HUES64 (cell line): ENCODE data around the gene NIM1K.
"Not testable (repeated sequence)": the region's sequence is repeated elsewhere in the genome, so short reads cannot be mapped to it uniquely, and the experiment has no call there.

Experiments
- H3K27ac ChIP-seq: 2 replicates; pipeline ENCODE4 v1.7.0; 2013; ENCODE audit warnings: low read depth, low read length, inconsistent platforms
- H3K27me3 ChIP-seq: 2 replicates; pipeline ENCODE4 v1.6.1; 2013; ENCODE audit warnings: mild to moderate bottlenecking, low read length; ENCODE audit not compliant: insufficient read depth
- H3K36me3 ChIP-seq: 2 replicates; pipeline ENCODE4 v1.6.1; 2013; ENCODE audit warnings: mild to moderate bottlenecking, low read length; ENCODE audit not compliant: insufficient read depth
- H3K4me1 ChIP-seq: 2 replicates; pipeline ENCODE4 v1.6.1; 2013; ENCODE audit warnings: mild to moderate bottlenecking, low read length, moderate library complexity; ENCODE audit not compliant: insufficient read depth
- H3K4me3 ChIP-seq: 2 replicates; pipeline ENCODE4 v1.5.1; 2013; ENCODE audit warnings: mild to moderate bottlenecking, low read length, moderate library complexity
- H3K9ac ChIP-seq: 2 replicates; pipeline ENCODE4 v1.6.1; 2013; ENCODE audit warnings: mild to moderate bottlenecking, low read depth, low read length
- H3K9me3 ChIP-seq: 2 replicates; pipeline ENCODE4 v1.6.1; 2013; ENCODE audit warnings: low read depth, low read length; ENCODE audit not compliant: insufficient read depth
- WGBS: fragments of 150-250, 120-280 bp; methylation state at CpG from one replicate; pipeline ENCODE4 v1.1.7; 2013; ENCODE audit warnings: missing lambda C conversion rate; 5-methylcytosine and 5-hydroxymethylcytosine counted together

NIM1K gene

DNA sequence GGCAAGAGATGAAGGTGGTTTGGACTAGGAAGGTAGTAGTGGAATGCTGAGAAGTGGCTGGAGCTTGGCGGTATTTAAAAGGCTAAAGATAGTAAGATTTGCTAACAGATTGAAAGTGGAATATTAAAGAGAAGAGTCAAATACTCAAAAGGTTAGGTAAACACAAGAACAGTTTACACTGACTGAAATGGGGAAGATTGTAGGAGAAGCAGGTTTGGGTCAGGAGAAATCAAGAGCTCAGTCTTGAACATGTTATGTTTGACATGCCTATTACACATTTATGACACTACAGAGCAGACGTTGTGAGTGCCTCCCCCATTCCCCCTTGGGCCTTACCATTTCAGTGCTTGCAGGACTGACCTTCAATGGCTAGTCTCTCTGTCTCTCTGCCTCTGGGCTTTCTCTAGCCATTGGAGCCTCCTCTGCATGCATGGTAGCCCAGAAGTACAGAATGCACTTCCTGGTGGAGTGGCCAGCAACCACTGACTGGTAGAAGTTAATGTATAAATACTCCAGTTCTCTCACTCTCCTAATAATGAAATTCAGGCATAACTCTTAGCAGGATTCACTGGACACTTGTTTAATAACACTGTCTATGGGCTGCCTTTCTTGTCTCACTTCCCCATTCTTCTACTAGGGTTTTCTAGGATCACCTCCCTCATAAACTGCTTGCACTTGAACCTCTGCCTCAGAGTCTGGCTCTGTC is 64.4 kb downstream of the NIM1K start:
- 80% methylated on average over 2 of the region's 2 CpGs for WGBS
- Histone ChIP-seq H3K27ac (no peak overlapping the region), H3K27me3 (no peaks in the 10 kb centered on the region), H3K4me3 (no peak overlapping the region), H3K36me3 (no peaks in the 10 kb centered on the region), H3K9ac (no peak overlapping the region), H3K4me1 (no peaks in the 10 kb centered on the region), H3K9me3 (no peaks in the 10 kb centered on the region)

DNA sequence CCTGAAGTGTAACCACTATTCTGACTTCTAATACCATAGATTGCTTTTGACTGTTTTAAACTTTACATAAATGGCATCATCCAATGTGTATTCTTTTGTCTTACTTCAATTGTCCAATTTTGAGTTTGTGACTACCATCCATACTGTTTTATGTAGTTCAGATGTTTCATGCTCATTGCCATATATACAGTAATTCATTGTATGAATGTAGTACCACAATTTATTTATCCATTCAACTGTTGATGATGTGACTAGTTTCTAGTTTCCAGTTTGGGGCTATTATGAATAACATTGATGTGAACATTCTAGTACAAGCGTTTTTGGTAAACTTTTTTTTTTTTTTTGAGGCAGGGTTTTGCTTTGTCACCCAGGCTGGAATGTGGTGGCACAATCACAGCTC is 66.1 kb downstream of the NIM1K start:
- WGBS: 90% methylated on average over 1 of the region's 1 CpG
- Histone ChIP-seq H3K9ac (no peak overlapping the region), H3K4me1 (no peaks in the 10 kb centered on the region), H3K9me3 (no peaks in the 10 kb centered on the region), H3K4me3 (no peak overlapping the region), H3K27ac (no peak overlapping the region), H3K27me3 (no peaks in the 10 kb centered on the region), H3K36me3 (no peaks in the 10 kb centered on the region)

DNA sequence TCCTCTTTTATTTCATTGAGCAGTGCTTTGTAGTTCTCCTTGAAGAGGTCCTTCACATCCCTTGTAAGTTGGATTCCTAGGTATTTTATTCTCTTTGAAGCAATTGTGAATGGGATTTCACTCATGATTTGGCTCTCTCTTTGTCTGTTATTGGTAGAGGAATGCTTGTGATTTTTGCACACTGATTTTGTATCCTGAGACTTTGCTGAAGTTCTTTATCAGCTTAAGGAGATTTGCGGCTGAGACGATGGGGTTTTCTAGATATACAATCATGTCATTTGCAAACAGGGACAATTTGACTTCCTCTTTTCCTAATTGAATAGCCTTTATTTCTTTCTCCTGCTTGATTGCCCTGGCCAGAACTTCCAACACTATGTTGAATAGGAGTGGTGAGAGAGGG is 70.2 kb downstream of the NIM1K start:
- H3K4me3 ChIP-seq, H3K4me1 ChIP-seq, H3K36me3 ChIP-seq, H3K27me3 ChIP-seq, H3K9me3 ChIP-seq, H3K9ac ChIP-seq, H3K27ac ChIP-seq: not testable (repeated sequence)
- 90% methylated on average over 2 of the region's 2 CpGs for WGBS

DNA sequence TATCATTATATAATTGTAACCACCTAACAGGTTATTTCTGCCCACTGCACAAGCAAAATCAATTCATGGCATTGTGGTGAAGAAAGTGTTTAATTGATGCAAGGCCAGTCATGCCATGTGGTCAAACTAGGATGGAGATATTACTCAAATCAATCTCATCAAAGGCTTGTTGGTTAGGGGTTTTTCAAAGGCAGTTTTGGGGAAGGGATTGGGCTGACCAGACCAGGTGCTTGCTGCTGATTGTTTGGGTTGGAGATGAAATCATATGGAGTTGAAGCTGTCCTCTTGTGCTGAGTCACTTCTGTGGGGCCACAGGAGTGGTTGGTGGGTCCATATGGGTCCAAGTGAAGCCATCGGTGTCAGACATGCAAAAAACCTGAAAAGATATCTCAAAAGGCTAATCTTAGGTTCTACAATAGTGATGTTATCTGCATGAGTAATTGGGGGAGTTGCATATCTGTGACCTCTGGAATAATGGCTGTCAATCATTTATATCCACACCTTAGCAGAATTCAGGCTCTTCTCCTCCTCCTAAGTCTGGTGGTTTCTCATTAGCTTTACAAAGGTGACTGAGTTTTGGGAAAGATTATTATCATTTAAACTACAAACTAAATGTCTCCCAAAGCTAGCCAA is 76.3 kb downstream of the NIM1K start:
- WGBS: 92% methylated on average over 1 of the region's 1 CpG
- no peak overlapping the region for H3K4me3 ChIP-seq
- no peaks in the 10 kb centered on the region for H3K36me3 ChIP-seq
- H3K9ac ChIP-seq: no peak overlapping the region
- H3K9me3 ChIP-seq: peaks cover 3% of the 10 kb centered on the region; the same call in 1 of the 2 replicates
- no peaks in the 10 kb centered on the region for H3K4me1 ChIP-seq
- H3K27ac ChIP-seq: no peak overlapping the region
- H3K27me3 ChIP-seq: no peaks in the 10 kb centered on the region

DNA sequence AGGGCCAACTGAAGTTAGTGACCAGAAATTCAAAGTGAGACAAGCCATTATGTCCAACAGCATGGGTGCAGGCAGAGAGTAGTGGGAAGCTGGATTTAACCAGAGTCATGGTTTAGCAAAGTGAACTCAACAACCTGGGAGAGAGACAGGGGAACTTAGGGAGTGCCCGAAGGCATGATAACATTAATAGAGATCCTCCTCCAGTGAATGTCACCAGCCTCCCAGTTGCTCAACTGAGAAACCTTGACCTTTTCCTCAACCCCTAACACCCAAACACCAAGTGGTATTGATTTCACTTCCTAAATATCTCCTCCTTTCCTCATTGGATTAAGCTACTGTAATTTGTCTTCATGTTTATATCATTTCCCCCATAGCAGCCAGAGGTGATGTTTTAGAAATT is 78.6 kb downstream of the NIM1K start:
- 95% methylated on average over 1 of the region's 1 CpG for WGBS
- no peak overlapping the region for H3K27ac ChIP-seq
- no peak overlapping the region for H3K4me3 ChIP-seq
- no peaks in the 10 kb centered on the region for H3K36me3 ChIP-seq
- H3K9ac ChIP-seq: no peak overlapping the region
- no peaks in the 10 kb centered on the region for H3K27me3 ChIP-seq
- H3K9me3 ChIP-seq: peaks cover 3% of the 10 kb centered on the region; the same call in 1 of the 2 replicates
- no peaks in the 10 kb centered on the region for H3K4me1 ChIP-seq

DNA sequence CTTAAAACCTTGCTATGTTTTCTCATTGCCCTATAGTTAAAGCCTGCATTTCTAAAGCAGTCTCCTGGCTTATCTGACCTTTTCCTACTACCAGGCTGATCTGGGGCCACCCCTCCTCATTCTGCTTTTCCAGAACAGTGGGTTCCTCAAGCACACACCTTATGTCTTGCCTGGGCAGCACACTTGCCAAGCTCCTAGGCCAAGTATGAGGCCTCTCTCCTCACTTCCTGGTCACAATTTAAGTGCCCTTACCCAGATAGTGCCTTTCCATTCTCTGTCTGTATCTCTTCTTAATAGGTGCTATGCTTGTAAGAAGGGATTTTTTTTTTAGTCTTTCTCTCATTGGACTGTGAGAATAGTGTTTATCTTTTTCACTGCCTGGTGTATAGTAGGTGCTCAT is 81.5 kb downstream of the NIM1K start:
- Histone ChIP-seq H3K36me3 (no peaks in the 10 kb centered on the region), H3K4me3 (no peak overlapping the region), H3K27ac (no peak overlapping the region), H3K9me3 (no peaks in the 10 kb centered on the region), H3K27me3 (no peaks in the 10 kb centered on the region), H3K9ac (no peak overlapping the region), H3K4me1 (no peaks in the 10 kb centered on the region)

DNA sequence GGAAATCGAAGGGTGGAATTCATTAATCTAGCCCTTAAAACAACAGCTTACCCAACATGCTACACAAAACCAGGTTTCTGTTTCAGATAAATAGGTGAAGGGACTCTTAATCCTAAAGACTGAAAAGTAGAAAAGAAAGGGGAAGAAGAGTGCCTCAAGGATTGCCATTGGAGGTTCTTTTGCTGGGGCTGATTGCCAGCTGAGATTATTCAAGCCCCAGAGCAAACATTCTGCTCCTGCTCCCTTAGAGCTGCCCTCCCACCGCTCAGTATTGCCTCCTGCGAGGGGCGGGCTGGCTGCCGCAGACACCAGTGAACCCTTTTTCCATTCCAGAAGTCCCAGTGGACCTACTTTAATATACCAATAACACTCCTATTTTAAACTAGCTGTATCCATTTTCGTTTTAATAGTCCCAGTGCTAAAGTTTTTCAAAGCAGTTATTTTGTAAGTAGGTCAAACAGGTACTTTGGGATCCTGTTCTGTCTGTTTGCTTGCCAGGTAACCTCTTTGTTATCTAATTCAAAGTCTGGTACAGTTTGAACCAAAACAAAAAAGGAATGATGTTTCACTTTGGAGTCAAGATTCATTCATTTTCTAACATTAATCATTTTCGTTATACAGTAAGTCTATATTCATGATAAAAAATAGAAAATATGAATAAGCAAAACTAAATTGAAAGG is 82.5 kb downstream of the NIM1K start:
- H3K9ac ChIP-seq: no peak overlapping the region
- H3K4me1 ChIP-seq: no peaks in the 10 kb centered on the region
- no peaks in the 10 kb centered on the region for H3K9me3 ChIP-seq
- no peak overlapping the region for H3K27ac ChIP-seq
- H3K4me3 ChIP-seq: no peak overlapping the region
- no peaks in the 10 kb centered on the region for H3K27me3 ChIP-seq
- no peaks in the 10 kb centered on the region for H3K36me3 ChIP-seq
- WGBS: 62% methylated on average over 5 of the region's 7 CpGs

DNA sequence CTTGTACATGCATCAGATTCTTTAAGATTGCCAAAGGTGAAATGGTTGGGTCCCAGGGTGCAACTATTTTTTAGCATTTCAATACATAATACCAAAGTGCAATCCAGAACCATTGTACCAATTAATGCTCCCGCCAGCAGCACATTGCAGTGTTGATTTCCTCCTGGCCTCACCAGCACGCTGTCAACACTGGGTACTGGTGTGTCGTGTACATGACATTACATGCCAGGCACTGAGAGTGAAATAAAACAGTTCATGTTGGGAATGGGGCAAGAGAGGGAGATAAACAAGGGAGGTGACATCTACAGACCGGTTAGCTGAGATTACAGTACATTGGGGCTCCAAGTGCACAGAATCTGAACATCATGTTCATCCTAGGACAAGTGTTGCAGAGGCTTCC is 83.4 kb downstream of the NIM1K start:
- Histone ChIP-seq H3K9ac (no peak overlapping the region), H3K36me3 (no peaks in the 10 kb centered on the region), H3K4me1 (no peaks in the 10 kb centered on the region), H3K9me3 (no peaks in the 10 kb centered on the region), H3K27me3 (no peaks in the 10 kb centered on the region), H3K27ac (no peak overlapping the region), H3K4me3 (no peak overlapping the region)
- WGBS: 93% methylated on average over 4 of the region's 4 CpGs

DNA sequence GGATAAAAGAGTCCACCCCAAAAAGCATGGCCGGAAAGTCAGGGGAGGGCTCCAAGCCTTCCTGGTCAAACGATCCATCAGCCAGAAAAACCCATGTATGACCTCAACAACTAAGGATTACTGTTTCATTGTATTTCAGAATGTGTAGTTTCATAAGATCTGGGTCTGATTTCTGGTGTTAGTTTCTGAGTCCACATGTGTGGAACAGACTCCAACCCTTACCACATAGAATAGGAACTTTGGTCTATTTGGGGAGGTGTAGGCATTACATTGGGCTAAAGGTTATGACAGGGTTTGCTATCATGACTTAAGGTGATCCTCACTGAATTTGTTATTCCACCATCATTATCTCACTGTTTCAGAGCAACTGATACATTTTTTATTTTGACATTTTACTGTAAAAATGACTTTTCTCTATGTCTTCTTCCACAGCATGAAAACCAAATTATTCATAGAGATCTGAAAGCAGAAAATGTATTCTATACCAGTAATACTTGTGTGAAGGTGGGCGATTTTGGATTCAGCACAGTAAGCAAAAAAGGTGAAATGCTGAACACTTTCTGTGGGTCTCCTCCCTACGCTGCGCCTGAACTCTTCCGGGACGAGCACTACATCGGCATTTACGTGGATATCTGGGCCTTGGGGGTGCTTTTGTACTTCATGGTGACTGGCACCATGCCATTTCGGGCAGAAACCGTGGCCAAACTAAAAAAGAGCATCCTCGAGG is 87.7 kb downstream of the NIM1K start:
- WGBS: 95% methylated on average over 12 of the region's 12 CpGs
- Histone ChIP-seq H3K4me3 (no peak overlapping the region), H3K27me3 (no peaks in the 10 kb centered on the region), H3K9ac (no peak overlapping the region), H3K36me3 (no peaks in the 10 kb centered on the region), H3K9me3 (no peaks in the 10 kb centered on the region), H3K27ac (no peak overlapping the region), H3K4me1 (no peaks in the 10 kb centered on the region)

DNA sequence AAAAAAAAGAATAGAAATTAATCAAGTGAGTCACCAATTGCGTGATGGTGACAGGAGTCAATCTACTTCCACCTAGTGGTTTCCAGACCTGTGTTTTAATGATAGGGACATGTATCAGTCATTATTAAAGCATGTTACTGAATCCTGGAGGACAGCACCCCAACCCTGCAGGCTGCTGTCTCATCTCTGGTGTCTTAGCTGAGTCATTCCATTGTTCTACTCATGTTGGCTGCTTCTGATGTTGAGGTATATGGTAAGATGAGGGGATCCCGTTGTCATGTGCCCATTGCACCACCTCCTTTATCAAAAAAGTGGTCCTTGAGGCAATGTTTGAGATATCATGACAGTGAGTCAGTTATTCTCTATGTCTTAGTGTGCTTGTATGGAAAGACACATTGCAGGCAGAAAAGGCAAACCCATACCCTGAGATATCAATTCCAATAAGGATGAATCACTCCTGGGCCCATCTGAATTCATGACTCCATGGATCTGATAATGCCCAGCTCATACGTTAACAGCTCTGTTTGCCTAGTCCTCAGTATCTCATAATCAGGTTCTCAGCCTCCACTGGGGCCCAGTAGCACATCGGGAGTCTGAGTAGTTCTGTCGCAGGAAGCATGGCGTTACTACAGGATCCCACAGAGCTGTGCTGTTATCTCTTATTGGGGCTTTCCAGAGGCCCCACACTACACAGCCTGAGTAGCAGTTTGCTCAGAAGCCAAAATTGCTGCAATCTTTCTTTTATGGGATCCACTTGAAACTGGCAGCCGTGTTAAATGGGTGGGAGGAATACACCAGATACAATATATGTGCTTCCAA is 90.0 kb downstream of the NIM1K start:
- H3K4me1 ChIP-seq: no peaks in the 10 kb centered on the region

More for the DNA sequence above, 90.0 kb downstream of the NIM1K start:
- Histone ChIP-seq H3K36me3 (peaks cover 7% of the 10 kb centered on the region; the same call in 1 of the 2 replicates), H3K9me3 (no peaks in the 10 kb centered on the region), H3K27me3 (no peaks in the 10 kb centered on the region), H3K9ac (no peak overlapping the region), H3K27ac (no peak overlapping the region), H3K4me3 (no peak overlapping the region)
- 91% methylated on average over 6 of the region's 7 CpGs for WGBS
